H1 (cell line): ENCODE results near the gene AFTPH. TPM values are rescaled to one million over a fixed set of nuclear protein-coding genes. Genes with fewer than 3 reads are reported as not detected.

Experiments used
- CHD7 ChIP-seq: fragments of 300-600 bp; sonication (generic); IDR thresholded peaks from 2 replicates; pipeline ENCODE4 v1.7.1; 2012; ENCODE audit warnings: low read length, moderate library complexity, mild to moderate bottlenecking, inconsistent platforms; ENCODE audit not compliant: insufficient replicate concordance
- NANOG ChIP-seq: IDR thresholded peaks from 2 replicates; pipeline ENCODE4 v1.6.1; 2011; ENCODE audit warnings: low read length, low read depth, mild to moderate bottlenecking, inconsistent platforms; ENCODE audit not compliant: insufficient read depth, poor library complexity, severe bottlenecking
- polyA plus RNA-seq, 7 experiments: library from polyadenylated mRNA; depleted of rRNA in 3 of 7; stranded (reverse) in 5 of 7; unstranded in 2 of 7; fragments of >200 nt in 5 of 7; fragments of 200-250 nt in 2 of 7; gene quantifications; 1 replicate in 5 of 7; 2 replicates in 1 of 7; 4 replicates in 1 of 7; pipeline versions ENCODE4 v1.2.1 to v1.2.3, GENCODE V29; 2011 to 2013; ENCODE audit warnings: missing spikeins in 2 of 7, mixed read lengths in 2 of 7
- total RNA-seq: library from RNA; stranded (reverse); fragmentation: NEBNext Ultra II Directional; extraction: Animal tissue kit (Norgen Biotek cat#: 25700); gene quantifications from 2 replicates; pipeline ENCODE4 v1.2.1, GENCODE V29; 2021

Gene AFTPH
- total and polyA plus RNA-seq, 2 of the 8 experiments (the other 6 are each of a cell fraction or from before 2014, with no cell fraction given) = 7.3 to 15.0 TPM

- TF ChIP-seq CHD7 (no peak), NANOG (no peak)
Measured at GRCh38 chr2:64624862-64625261, 100.7 kb downstream of the AFTPH start (continued).
